Type B pancreatic cell (in vitro differentiated cells): Measurements from ENCODE around the gene CFAP410. TPM values are rescaled to one million over a fixed set of nuclear protein-coding genes. Genes with fewer than 3 reads are reported as not detected.

Source experiments
- DNase-seq: peaks from one replicate; pipeline ENCODE4 v3.0.0; 2021; ENCODE audit warnings: mixed read lengths; ENCODE audit not compliant: unreplicated experiment; ENCODE audit errors: extremely low spot score
- H3K27ac Mint-ChIP-seq: 2 replicates; pipeline ENCODE4 v1.8.0; 2021; ENCODE audit warnings: mild to moderate bottlenecking, mixed read lengths
- H3K27me3 Mint-ChIP-seq: 2 replicates; pipeline ENCODE4 v1.8.0; 2021; ENCODE audit warnings: mixed read lengths
- H3K36me3 Mint-ChIP-seq: 2 replicates; pipeline ENCODE4 v1.8.0; 2021; ENCODE audit warnings: mixed read lengths
- H3K4me1 Mint-ChIP-seq: one replicate; pipeline ENCODE4 v1.8.0; 2021; ENCODE audit warnings: mixed read lengths; ENCODE audit not compliant: unreplicated experiment
- H3K4me3 Mint-ChIP-seq: 2 replicates; pipeline ENCODE4 v1.8.0; 2021; ENCODE audit warnings: mild to moderate bottlenecking, mixed read lengths
- H3K9me3 Mint-ChIP-seq: 2 replicates; pipeline ENCODE4 v1.8.0; 2021; ENCODE audit warnings: mixed read lengths
- total RNA-seq: library from RNA; stranded (reverse); gene quantifications from 2 replicates; pipeline ENCODE4 v1.2.1, GENCODE V29; 2021; ENCODE audit warnings: low replicate concordance
- TF ChIP-seq, protein P1 (sequence below): fragments of 200-600 bp; sonication (generic); conservative IDR thresholded peaks from 2 replicates; pipeline ENCODE4 v1.5.0; 2021; ENCODE audit warnings: antibody characterized with exemption, mild to moderate bottlenecking

Gene CFAP410
- total RNA-seq, 1 donor from 2014 or later, result 15.1 TPM

DNA sequence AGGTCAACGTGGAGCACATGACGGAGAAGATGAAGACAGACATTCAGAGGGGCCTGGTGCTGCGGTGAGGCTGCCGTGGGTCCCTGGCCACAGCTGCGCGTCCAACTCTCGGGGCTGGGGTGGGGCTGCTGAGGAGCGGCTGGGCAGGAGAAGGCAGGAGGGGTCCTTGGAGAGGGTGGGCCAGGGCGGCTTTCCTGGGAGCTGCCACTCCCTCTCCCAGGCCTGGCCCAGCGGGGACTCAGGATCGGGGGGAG is 14.4 kb downstream of the CFAP410 start:
- no peak overlapping the region for H3K4me3 Mint-ChIP-seq
- H3K9me3 Mint-ChIP-seq, result no peaks in the 10 kb centered on the region
- TF ChIP-seq, protein P1, sequence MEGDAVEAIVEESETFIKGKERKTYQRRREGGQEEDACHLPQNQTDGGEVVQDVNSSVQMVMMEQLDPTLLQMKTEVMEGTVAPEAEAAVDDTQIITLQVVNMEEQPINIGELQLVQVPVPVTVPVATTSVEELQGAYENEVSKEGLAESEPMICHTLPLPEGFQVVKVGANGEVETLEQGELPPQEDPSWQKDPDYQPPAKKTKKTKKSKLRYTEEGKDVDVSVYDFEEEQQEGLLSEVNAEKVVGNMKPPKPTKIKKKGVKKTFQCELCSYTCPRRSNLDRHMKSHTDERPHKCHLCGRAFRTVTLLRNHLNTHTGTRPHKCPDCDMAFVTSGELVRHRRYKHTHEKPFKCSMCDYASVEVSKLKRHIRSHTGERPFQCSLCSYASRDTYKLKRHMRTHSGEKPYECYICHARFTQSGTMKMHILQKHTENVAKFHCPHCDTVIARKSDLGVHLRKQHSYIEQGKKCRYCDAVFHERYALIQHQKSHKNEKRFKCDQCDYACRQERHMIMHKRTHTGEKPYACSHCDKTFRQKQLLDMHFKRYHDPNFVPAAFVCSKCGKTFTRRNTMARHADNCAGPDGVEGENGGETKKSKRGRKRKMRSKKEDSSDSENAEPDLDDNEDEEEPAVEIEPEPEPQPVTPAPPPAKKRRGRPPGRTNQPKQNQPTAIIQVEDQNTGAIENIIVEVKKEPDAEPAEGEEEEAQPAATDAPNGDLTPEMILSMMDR, result no peak
- DNase-seq, result no peak
- no peak overlapping the region for H3K27ac Mint-ChIP-seq
- no peaks in the 10 kb centered on the region for H3K4me1 Mint-ChIP-seq
- H3K27me3 Mint-ChIP-seq, result no peaks in the 10 kb centered on the region
- no peaks in the 10 kb centered on the region for H3K36me3 Mint-ChIP-seq

DNA sequence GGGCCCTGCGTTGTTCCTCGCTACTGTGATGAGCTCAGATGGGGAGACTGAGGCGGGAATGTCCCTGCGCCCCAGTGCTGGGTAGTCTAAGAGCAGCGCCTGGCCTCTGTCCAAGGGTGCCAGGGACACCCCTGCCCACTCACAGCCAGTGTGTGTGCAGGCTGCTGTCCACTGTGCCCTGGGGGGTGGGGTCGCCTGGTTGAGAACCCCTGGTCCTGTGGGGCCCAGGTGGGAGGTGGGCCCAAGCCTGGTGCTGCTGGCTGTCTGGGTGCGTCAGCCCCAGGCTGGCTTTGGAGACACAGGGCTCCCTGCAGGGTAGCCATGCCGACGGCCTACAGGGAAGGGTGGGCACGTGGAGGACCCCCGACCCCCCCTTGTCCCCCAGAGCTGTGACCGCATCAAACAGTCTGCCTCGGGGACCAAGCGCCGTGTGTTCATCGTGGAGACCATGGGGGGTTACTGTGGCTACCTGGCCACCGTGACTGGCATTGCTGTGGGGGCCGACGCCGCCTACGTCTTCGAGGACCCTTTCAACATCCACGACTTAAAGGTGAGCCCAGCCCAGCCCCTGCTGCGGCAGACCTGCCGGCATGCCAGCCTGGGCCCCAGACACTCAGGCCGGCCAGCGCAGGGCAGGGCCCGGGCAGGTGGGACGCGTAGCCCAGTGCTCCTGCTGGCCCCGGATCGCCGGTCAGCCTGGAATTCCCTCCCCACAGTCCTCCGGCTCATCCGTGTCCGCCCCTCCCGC is 14.9 kb downstream of the CFAP410 start:
- Mint-ChIP-seq H3K4me3 (no peak overlapping the region), H3K4me1 (no peaks in the 10 kb centered on the region), H3K27me3 (no peaks in the 10 kb centered on the region), H3K27ac (no peak overlapping the region), H3K9me3 (no peaks in the 10 kb centered on the region), H3K36me3 (no peaks in the 10 kb centered on the region)
- no peak for DNase-seq
- TF ChIP-seq, protein P1, result no peak

DNA sequence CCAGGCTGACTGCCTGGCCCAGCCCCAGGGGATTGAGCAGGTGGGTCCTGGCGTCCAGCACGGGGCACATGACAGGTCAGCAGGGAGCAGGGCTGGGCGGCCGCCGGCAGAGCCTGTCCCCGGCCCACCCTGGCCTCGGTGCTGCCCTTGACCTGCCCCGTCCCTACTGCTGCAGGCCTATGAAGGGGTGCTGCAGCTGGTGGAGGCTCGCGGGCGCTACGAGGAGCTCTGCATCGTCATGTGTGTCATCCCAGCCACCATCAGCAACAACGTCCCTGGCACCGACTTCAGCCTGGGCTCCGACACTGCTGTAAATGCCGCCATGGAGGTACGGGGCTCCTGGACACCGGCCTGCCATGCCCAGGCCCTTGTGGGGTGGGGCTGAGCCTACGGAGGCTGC is 15.6 kb downstream of the CFAP410 start:
- H3K4me1 Mint-ChIP-seq, result no peaks in the 10 kb centered on the region
- H3K4me3 Mint-ChIP-seq, result no peak overlapping the region
- no peaks in the 10 kb centered on the region for H3K9me3 Mint-ChIP-seq
- no peaks in the 10 kb centered on the region for H3K27me3 Mint-ChIP-seq
- TF ChIP-seq, protein P1, result no peak
- no peak for DNase-seq
- H3K27ac Mint-ChIP-seq, result no peak overlapping the region
- H3K36me3 Mint-ChIP-seq, result no peaks in the 10 kb centered on the region

DNA sequence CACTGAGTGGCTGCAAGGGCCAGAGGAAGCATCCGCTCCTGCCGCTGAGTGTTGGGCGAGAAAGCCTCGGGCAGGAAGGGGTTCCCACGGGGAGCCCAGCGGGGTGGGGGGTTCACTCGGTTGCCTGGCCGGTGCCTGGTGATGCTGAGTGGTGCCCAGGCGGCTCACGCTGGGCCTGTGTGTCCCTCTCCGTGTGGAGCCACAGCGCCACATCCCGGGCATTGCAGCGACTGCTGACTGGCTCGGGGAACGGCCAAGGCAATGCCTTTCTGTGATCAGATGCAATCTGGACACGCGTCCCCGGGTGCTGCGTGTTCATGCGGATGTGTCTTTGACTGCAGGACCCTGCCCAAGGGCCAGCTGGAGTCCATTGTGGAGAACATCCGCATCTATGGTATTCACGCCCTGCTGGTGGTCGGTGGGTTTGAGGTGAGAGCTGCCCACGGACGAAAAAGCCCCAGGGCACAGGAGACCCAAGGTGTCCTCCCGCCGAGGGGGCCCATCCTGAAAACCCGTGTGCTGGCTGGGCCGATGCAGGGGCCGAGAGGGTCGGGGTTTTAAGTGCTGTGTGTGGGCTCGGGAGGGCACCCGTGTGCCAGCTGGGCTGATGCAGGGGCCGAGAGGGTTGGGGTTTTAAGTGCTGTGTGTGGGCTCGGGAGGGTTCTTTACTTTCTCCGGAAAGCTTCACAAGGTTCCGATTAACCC is 16.4 kb downstream of the CFAP410 start:
- H3K9me3 Mint-ChIP-seq, result no peaks in the 10 kb centered on the region
- no peaks in the 10 kb centered on the region for H3K4me1 Mint-ChIP-seq
- H3K36me3 Mint-ChIP-seq, result no peaks in the 10 kb centered on the region
- H3K4me3 Mint-ChIP-seq, result no peak overlapping the region
- TF ChIP-seq, protein P1, result no peak
- H3K27ac Mint-ChIP-seq, result no peak overlapping the region
- H3K27me3 Mint-ChIP-seq, result no peaks in the 10 kb centered on the region
- no peak for DNase-seq

DNA sequence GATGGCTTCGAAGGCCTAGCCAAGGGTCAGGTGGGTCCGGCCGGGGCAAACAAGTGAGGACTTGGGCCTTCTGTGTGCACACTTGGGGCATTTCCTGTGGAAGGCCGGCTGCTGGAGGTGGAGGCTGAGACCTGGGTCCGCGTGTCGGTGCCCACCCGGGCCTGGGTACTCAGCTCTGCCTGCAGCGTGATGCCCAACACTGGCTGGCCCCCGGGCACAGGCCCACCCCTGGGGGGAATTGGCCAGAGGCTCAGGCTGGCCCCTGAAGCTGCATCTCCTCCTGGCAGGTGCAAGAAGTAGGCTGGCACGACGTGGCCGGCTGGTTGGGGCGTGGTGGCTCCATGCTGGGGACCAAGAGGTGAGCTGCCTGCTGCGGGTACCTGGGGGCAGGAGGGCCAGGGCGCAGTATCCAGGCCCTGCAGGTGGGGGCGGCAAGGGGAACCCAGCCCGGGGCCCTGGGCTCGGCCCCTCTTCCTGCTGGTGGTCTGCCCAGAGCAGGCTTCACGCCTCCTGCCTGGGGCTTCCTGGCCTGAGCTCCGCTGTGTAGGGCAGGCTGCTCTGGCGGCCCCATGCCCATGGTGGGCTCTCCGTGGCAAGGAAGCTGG is 17.2 kb downstream of the CFAP410 start:
- TF ChIP-seq, protein P1, result no peak
- H3K4me3 Mint-ChIP-seq, result no peak overlapping the region
- no peaks in the 10 kb centered on the region for H3K36me3 Mint-ChIP-seq
- H3K27ac Mint-ChIP-seq, result no peak overlapping the region
- H3K4me1 Mint-ChIP-seq, result no peaks in the 10 kb centered on the region
- no peaks in the 10 kb centered on the region for H3K27me3 Mint-ChIP-seq
- no peaks in the 10 kb centered on the region for H3K9me3 Mint-ChIP-seq
- DNase-seq, result no peak
